Mesodermal cell (in vitro differentiated cells): Measurements from ENCODE around the gene PNMA6E.

Experiments
- H3K27ac ChIP-seq: 2 replicates; pipeline ENCODE4 v1.7.0; 2013; ENCODE audit warnings: mild to moderate bottlenecking, low read depth, low read length, moderate library complexity; ENCODE audit not compliant: severe bottlenecking
- H3K36me3 ChIP-seq: 2 replicates; pipeline ENCODE4 v1.7.1; 2013; ENCODE audit warnings: mild to moderate bottlenecking, low read length, moderate library complexity; ENCODE audit not compliant: control insufficient read depth, insufficient read depth
- H3K4me1 ChIP-seq: one replicate; pipeline ENCODE4 v1.7.1; 2013; ENCODE audit warnings: mild to moderate bottlenecking, low read length; ENCODE audit not compliant: insufficient read depth, control insufficient read depth, poor library complexity, severe bottlenecking
- H3K4me3 ChIP-seq: 2 replicates; pipeline ENCODE4 v1.7.0; 2013; ENCODE audit warnings: low read length, control low read depth, mild to moderate bottlenecking; ENCODE audit not compliant: insufficient read depth, poor library complexity, severe bottlenecking; ENCODE audit errors: extremely low read depth
- H3K9me3 ChIP-seq: 2 replicates; pipeline ENCODE4 v1.7.1; 2013; ENCODE audit warnings: mild to moderate bottlenecking, low read length, moderate library complexity; ENCODE audit not compliant: control insufficient read depth
- WGBS, 2 experiments: methylation state at CpG; one replicate each; pipeline ENCODE4 v1.1.5; 2013; ENCODE audit warnings: missing lambda C conversion rate in 2 of 2; ENCODE audit not compliant: insufficient coverage in 2 of 2; 5-methylcytosine and 5-hydroxymethylcytosine counted together

Gene PNMA6E

GRCh38 chrX:153371256-153371655 lies 29.9 kb downstream of the PNMA6E start:
- H3K4me3 ChIP-seq: no peak overlapping the region
- no peaks in the 10 kb centered on the region for H3K9me3 ChIP-seq
- H3K36me3 ChIP-seq: no peaks in the 10 kb centered on the region
- no CpG with 5 or more reads among the region's 3 CpGs for WGBS, 2 experiments
- no peak overlapping the region for H3K27ac ChIP-seq
- H3K4me1 ChIP-seq: no peaks in the 10 kb centered on the region

- 80% methylated on average over 1 of the region's 8 CpGs; no CpG with 5 or more reads in 1 of the 2 experiments for WGBS, 2 experiments
- H3K4me3 ChIP-seq: no peak overlapping the region
- no peak overlapping the region for H3K27ac ChIP-seq
- H3K4me1 ChIP-seq: no peaks in the 10 kb centered on the region
- no peaks in the 10 kb centered on the region for H3K36me3 ChIP-seq
- H3K9me3 ChIP-seq: no peaks in the 10 kb centered on the region
These were observed 30.7 kb downstream of the PNMA6E start for GRCh38 chrX:153370293-153371055.

GRCh38 chrX:153366878-153367538 lies 34.1 kb downstream of the PNMA6E start:
- Histone ChIP-seq H3K4me3 (no peak overlapping the region), H3K27ac (no peak overlapping the region), H3K4me1 (no peaks in the 10 kb centered on the region), H3K36me3 (no peaks in the 10 kb centered on the region), H3K9me3 (no peaks in the 10 kb centered on the region)
- no CpG with 5 or more reads among the region's 5 CpGs for WGBS, 2 experiments

- Histone ChIP-seq H3K4me3 (no peak overlapping the region), H3K27ac (no peak overlapping the region), H3K4me1 (no peaks in the 10 kb centered on the region), H3K36me3 (no peaks in the 10 kb centered on the region), H3K9me3 (no peaks in the 10 kb centered on the region)
- WGBS, 2 experiments: 82% methylated on average over 3 of the region's 3 CpGs; no CpG with 5 or more reads in 1 of the 2 experiments
These were observed 35.0 kb downstream of the PNMA6E start for GRCh38 chrX:153366119-153366518.

GRCh38 chrX:153365670-153366069 lies 35.5 kb downstream of the PNMA6E start:
- H3K4me1 ChIP-seq: no peaks in the 10 kb centered on the region
- H3K9me3 ChIP-seq: no peaks in the 10 kb centered on the region
- whole genome bisulfite sequencing, 2 experiments: no CpG with 5 or more reads among the region's 4 CpGs
- H3K27ac ChIP-seq: no peak overlapping the region
- H3K36me3 ChIP-seq: no peaks in the 10 kb centered on the region
- no peak overlapping the region for H3K4me3 ChIP-seq

GRCh38 chrX:153361781-153362397 lies 39.3 kb downstream of the PNMA6E start:
- Histone ChIP-seq H3K9me3 (no peaks in the 10 kb centered on the region), H3K4me3 (no peak overlapping the region), H3K4me1 (no peaks in the 10 kb centered on the region), H3K27ac (no peak overlapping the region), H3K36me3 (no peaks in the 10 kb centered on the region)
- no CpG with 5 or more reads among the region's 2 CpGs for WGBS, 2 experiments

GRCh38 chrX:153357877-153358276 lies 43.3 kb downstream of the PNMA6E start:
- Histone ChIP-seq H3K4me3 (no peak overlapping the region), H3K36me3 (no peaks in the 10 kb centered on the region), H3K4me1 (no peaks in the 10 kb centered on the region), H3K27ac (no peak overlapping the region), H3K9me3 (no peaks in the 10 kb centered on the region)
- WGBS, 2 experiments: no CpG with 5 or more reads among the region's 1 CpG

- peaks cover 19% of the 10 kb centered on the region for H3K36me3 ChIP-seq
- no peaks in the 10 kb centered on the region for H3K9me3 ChIP-seq
- H3K27ac ChIP-seq: no peak overlapping the region
- no peaks in the 10 kb centered on the region for H3K4me1 ChIP-seq
- WGBS, 2 experiments: 90% methylated on average over 3 to 9 of the region's 12 CpGs
- no peak overlapping the region for H3K4me3 ChIP-seq
These were observed 47.7 kb downstream of the PNMA6E start for GRCh38 chrX:153353416-153353815.

GRCh38 chrX:153352858-153353257 lies 48.3 kb downstream of the PNMA6E start:
- WGBS, 2 experiments: no CpG with 5 or more reads among the region's 3 CpGs
- no peaks in the 10 kb centered on the region for H3K9me3 ChIP-seq

GRCh38 chrX:153351981-153352380 lies 49.2 kb downstream of the PNMA6E start:
- WGBS, 2 experiments: 91% methylated on average over 4 to 8 of the region's 8 CpGs
- H3K4me1 ChIP-seq: no peaks in the 10 kb centered on the region
- H3K4me3 ChIP-seq: no peak overlapping the region
- no peaks in the 10 kb centered on the region for H3K9me3 ChIP-seq
- H3K27ac ChIP-seq: no peak overlapping the region
- H3K36me3 ChIP-seq: peaks cover 29% of the 10 kb centered on the region

More at GRCh38 chrX:153352858-153353257, 48.3 kb downstream of the PNMA6E start:
- H3K27ac ChIP-seq: no peak overlapping the region
- peaks cover 23% of the 10 kb centered on the region for H3K36me3 ChIP-seq
- H3K4me3 ChIP-seq: no peak overlapping the region
- no peaks in the 10 kb centered on the region for H3K4me1 ChIP-seq
